ENCODE data around the gene TAOK1.

The TAOK1 gene

GRCh38 chr17:29577385-29578211 lies 187.4 kb downstream of the TAOK1 start:
- intact Hi-C loops (cut with DNase I): no loop called here
- DNase-seq: peak in 8 of 10 donors; percentile 63 to 94 (median 72)

DNA sequence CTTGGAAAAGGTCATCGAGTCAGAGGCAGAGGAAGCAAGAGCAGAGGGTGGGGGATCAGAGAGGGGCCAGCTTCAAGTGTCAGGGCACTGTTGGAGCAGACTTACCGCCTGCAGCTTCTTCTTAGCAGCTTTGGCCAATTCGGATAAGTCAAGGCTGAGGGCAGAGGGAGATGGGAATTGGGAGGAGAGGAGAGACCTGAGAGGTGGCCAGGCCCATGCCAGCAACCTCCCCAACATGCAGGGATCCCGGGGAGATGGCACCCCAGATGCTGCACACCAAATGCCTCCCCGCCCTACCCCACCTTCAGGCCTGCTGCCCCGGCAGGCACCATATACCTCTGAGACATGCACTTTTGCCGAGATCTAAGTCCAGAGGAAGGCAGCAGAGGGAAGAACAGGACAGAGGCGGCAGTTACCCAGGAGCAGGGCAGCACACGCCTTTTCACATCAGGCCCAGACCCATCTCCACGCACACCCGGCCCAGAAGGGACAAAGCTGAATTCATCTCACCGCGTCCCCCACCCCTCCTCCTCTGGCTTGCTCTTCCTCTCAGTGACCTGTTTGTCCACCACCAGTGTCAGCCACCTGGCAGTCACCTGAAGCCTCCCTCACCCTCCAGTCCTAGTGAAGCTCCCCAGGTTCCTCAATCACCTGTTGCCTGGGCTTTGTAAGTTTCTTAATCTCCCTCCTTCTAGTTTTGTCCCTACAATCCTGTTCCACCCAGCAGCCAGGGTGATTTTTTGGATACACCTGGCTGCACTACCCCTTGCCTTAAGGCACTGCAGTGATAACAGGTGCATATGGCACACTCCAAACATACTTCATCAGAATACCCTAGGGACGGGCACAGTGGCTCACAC lies 188.7 kb downstream of the TAOK1 start:
- intact Hi-C loops (cut with DNase I): no loop called here

GRCh38 chr17:29579866-29580771 lies 190.0 kb downstream of the TAOK1 start:
- intact Hi-C loops (cut with DNase I): loop anchor here (1.0 kb wide), 2 partner anchors 11 to 33 kb away; no protein-coding TSS in a partner anchor
- peak; percentile 83 to 98 (median 93) for DNase-seq

More for the DNA sequence above, 188.7 kb downstream of the TAOK1 start:
- DNase-seq: peak in 4 of 10 donors; percentile 6 to 27 (median 15)

GRCh38 chr17:29581583-29582253 lies 191.6 kb downstream of the TAOK1 start:
- intact Hi-C loops (cut with DNase I): no loop called here
- DNase-seq: peak in 6 of 10 donors; percentile 59 to 93 (median 79)

DNA sequence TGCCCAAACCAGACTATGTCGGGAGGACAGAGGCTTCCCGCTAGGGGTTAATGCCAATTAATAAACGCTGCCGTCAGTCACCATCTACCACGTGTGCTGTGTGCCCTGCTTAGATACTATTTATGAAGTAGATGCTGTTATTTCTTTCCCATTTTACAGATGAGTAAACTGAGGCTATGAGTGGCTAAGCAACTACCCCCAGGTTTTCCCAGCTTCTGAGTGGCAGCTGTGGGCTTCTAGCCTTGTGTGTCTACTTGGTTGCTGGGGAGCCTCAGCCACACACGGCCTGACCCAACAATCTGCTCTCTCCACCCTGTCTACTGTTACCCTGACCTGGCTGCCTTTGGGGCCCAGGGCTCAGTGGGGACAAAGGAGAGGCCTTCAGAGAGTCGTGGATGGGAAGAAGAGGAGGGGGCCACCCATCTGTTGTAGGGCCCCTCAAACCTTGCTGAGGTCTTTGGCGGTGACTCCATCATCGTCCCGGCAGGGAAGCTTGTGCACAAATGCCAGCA lies 192.1 kb downstream of the TAOK1 start:
- peak in 3 of 10 donors; percentile 25 to 66 (median 25) for DNase-seq
- intact Hi-C loops (cut with DNase I): no loop called here

GRCh38 chr17:29582772-29583171 lies 192.6 kb downstream of the TAOK1 start:
- intact Hi-C loops (cut with DNase I): no loop called here
- peak; percentile 73 to 97 (median 80) for DNase-seq

- intact Hi-C loops (cut with DNase I): no loop called here
- DNase-seq: peak in 3 of 10 donors; percentile 59 to 85 (median 67)
Observed at GRCh38 chr17:29583324-29584248, 193.4 kb downstream of the TAOK1 start.

- DNase-seq: peak in 9 of 10 donors; percentile 55 to 95 (median 79)
- intact Hi-C loops (cut with DNase I): no loop called here
Observed at GRCh38 chr17:29584452-29585079, 194.4 kb downstream of the TAOK1 start.

DNA sequence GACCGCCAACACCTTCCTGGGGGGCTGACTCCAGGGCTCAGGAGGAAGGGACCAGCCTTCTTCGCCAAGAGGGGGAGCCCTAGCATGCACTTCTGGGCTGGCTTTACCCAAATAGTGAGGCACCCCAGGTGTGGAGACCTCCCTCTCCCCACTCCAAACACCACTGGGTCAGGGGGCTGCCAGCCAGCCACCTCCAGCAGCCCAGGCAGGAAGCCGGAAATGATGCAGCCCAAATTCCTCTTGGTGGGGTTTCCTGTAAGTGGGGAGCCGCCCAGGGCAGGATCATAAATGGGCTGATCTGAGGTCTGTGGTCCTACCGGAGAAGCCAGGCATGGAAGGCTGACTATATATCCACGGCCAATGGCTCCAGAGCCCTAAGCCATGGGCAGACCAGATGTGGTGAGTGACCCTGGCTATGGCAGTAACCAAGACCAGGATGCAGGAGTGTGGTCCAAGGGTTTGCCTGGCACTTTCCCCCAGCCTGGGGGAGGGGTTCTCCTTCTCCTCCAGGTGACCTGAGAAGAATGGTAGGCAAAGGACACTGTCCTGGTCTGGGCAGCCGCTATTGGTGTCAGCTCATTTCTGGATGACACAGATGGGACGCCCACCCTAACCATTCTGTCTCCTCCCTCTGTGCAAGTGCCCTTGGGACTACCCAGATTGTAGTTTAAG lies 195.1 kb downstream of the TAOK1 start:
- DNase-seq: peak in 1 of 10 donors; percentile 62
- intact Hi-C loops (cut with DNase I): no loop called here

DNA sequence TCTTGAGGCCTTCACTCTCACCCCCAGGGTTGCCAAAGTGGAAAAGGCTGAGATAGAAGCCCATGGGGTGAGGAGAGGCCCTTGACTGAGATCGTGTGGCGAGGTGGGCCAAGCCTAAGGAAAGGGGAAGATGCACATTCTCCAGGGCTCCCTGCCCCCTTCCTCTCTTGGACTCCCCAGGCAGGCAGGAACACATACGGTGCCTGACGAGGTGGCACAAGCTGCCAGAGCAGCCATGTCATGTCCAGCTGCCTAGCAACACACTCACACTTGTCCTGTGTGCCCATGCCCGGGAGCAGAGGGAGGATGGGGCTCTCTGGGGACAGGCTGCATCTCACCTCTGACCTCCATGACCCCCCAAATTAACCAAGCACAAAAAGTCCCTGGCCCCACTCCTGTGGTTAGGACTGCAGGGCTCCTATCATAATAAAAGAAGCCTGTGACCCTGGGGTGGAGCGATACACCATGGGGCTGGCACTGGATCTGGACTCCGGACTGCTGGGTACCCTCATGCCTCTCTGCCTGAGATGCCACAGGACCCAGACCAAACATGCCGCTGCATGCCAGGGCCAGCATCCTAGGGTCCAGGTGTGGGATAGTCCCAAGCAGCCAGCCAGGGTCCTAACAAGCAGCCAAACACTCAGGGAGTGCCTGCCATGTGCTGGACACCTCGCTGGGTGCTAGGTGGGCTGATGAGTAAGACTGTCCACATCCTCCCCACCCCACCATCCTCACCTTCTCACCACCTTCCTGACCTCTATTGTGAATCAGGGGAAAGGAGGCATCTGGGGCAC lies 196.7 kb downstream of the TAOK1 start:
- no peak for DNase-seq
- intact Hi-C loops (cut with DNase I): no loop called here

DNA sequence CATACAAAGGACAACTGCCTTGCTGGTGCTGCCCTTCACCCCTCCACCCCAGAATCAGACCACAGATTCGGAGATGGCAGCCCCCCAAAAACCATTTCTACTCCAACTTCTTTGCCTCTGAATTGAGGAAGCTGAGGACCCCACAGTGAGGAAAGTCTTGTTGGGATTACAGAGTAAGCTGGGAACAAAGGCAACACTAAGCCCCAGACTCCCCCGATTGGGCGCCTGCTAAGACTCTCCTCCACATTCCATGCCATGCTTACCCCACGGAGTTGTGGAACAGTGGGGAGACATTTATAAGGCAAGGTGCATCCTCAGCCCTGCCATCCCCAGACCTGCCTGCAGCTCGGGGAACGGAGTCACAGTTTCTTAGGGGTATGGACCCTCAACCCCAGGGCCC lies 197.4 kb downstream of the TAOK1 start:
- intact Hi-C loops (cut with DNase I): no loop called here
- DNase-seq: no peak

DNA sequence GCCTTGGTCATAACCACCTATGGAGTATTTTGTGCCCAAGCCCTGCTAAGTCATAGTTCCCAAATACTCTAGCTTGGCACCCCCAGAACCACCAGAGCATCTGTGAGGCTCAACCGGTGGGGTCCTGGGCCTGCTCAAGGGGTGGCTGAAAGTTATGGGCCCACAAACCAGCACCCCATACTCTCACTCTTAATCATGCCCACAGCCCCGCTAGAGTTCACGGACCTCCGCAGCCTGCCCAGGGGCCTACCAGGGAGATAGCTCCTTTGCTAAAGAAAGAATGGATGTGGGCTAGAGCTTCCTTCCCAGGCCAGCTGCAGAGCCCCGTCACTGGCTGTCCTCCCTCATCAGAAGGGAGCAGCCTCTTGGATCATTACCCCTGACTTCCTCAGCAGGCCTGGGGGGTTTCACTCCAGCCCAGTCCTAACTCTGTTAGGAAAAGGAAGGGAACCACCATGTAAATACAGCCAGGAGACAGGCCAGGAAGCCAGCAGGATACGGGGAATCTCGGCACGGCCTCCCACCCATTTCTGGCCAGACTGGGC lies 197.9 kb downstream of the TAOK1 start:
- no peak for DNase-seq
- intact Hi-C loops (cut with DNase I): no loop called here

- intact Hi-C loops (cut with DNase I): no loop called here
- peak in 4 of 10 donors; percentile 45 to 91 (median 84) for DNase-seq
Observed at GRCh38 chr17:29588562-29589411, 198.6 kb downstream of the TAOK1 start.

DNA sequence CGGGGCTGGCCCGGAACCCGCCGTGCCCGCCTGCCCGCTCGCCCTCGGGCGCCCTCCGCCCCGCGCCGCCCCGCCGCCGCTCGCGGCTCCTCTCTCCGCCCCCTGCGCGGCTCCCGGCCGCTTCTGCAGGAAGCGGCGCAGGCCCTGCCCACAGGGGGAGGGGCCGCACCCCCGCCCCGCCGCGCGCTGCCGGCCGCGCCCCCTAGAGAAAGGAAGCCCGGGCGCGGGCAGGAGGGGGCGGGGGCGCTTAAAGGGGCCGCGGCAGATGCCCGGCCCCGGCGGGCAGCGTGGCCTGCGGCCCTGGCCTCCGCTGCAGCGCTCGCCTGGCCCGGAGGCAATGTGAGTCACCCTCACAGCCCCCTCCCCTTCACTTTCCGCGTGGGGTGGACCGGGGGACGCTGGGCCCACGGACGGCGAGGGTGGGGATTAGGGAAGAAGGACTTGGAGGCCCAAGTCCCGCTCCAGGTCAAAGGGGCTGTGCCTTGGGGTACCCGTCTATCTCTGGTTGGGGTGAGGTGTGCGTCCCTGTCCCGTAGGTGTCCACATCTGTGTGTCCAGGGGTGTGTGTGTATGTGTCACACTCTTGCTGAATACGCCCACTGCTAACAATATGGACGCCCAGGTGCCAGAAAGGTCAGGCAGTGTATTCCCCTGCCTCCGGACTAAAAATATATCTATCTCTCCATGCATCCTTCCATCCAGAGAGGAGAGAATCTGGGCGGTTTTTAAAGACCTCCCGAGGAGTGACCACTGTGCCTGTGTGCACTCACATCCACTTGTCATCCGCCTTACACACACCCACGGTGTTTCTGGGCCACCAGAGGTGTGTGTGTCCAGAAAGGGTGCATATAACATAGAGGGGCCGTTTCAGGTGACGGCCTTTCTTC lies 199.6 kb downstream of the TAOK1 start, which contains the start of gene GIT1:
GIT1 (minus strand) TSS at position 125 of the 887 bp plus-strand sequence. CDS start 270 bp downstream, outside the sequence.
- peak; percentile 69 to 98 (median 84) for DNase-seq
- intact Hi-C loops (cut with DNase I): no loop called here

Data from posterior cingulate gyrus (tissue), 11 donors.